GM21619 (cell line): ENCODE data around the gene KDM3B.
"Not testable (repeated sequence)": the region's sequence is repeated elsewhere in the genome, so short reads cannot be mapped to it uniquely, and the experiment has no call there.

Experiments used
- ATAC-seq: cut with Tn5 transposase; IDR thresholded peaks from one replicate; pipeline ENCODE4 v1.9.1; 2021; ENCODE audit not compliant: unreplicated experiment

The KDM3B gene

GRCh38 chr5:138350563-138350890 is 2.0 kb upstream of the KDM3B start:
- ATAC-seq, result no peak

DNA sequence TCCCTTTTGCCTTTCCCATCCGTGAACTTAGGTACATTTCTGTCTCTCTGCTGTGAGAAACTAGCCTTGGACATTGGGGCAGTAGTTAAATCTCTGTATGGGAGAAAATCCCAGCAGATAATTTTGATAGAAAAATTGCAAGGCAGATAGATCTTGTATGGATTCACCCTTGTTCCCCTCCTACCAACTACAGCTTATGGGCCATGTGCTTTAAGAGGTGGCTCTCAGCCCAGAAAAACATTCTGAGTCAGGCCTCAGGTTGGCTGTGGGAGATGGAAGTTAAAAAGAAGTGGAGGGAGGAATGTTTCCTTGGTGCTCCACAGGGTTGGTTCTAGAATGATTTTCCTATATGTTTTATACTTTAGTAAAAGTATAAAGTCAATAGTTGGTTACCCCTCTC is 1.4 kb upstream of the KDM3B start:
- ATAC-seq, result no peak

DNA sequence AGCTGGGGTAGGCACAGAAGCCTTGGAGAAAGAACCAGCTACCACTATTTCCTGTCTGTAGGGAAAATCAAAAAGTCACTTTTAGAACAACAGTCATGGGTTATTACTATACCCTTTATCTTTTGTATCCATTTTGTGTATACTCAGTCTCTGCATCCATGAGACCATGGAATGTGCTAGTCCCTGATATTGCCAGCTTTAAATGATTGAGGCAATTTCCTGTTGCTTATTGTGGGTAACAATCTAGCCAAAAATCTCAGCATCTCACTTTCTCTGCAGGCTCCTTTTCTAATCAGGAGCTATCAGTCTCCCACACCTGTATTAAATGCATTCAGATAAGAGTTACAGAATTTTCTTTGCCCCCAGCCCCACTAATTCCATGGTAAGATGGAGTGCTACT is 968 bp upstream of the KDM3B start:
- no peak for ATAC-seq

DNA sequence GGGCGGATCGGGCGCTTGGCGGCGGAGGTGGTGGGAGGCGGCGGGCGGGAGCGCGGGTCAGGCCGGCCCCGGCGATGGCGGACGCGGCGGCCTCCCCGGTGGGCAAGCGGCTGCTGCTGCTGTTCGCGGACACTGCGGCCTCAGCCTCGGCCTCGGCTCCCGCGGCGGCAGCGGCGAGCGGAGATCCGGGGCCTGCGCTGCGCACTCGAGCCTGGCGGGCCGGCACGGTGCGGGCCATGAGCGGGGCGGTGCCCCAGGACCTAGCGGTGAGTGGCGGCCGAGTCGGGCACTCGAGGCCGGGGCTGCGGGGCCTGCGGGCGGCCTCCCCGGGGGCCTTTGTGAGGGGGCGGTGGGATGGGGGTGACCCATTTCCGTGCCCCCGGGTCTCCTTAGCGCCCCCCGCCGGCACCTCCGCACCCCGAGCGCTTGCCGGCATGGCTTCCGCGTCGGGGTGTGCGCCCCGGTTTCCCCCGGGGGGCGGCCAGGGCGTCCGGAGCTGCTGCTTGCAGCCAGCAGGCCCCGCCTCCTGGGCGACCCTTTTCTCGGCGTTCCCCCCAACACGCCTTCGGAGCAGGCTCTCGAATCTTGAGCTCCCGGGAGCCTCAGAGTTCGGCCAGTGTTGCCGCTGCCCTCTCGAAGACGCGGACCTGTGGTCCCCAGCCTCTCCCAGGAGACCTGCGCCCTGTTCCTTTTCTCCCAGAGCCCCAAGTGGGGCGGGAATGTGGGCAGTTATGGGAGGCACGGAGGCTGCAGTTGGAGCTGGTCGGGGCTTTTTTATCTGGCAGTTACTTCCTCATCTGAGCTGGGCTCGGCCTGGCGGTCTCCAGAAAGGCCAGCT is 456 bp downstream of the KDM3B start:
- ATAC-seq, result peak; percentile 43

GRCh38 chr5:138353560-138354080 is 1.1 kb downstream of the KDM3B start:
- ATAC-seq, result no peak

GRCh38 chr5:138354387-138354786 is 1.9 kb downstream of the KDM3B start:
- no peak for ATAC-seq

GRCh38 chr5:138354926-138355378 is 2.5 kb downstream of the KDM3B start:
- ATAC-seq, result peak; percentile 38

GRCh38 chr5:138359621-138360020 is 7.1 kb downstream of the KDM3B start:
- no peak for ATAC-seq

DNA sequence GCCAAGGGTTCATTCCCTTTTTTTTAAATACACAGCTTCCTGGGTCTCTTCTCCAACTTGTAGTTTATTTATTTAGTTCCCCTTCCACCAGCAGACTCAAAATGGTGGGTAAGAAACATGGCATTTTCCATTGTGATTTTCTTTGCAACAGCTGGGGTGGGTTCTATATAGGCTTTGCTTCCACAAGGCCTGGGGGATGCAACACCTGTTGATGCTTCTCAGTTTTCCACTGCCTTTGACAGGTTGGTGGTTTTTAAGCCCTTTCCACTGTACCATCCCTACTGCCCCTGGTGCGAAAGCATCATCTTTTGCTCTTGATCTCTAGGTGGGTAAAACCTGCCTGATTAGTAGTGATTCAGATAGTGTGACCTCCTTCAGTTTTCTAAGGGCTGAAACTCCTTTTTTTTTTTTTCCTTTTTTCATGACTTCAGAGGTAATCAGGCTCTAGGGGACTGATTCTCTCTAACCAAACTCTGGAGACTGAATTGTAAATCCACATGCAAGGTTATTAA is 8.5 kb downstream of the KDM3B start:
- ATAC-seq, result no peak

GRCh38 chr5:138364576-138364975 is 12.1 kb downstream of the KDM3B start:
- no peak for ATAC-seq

- ATAC-seq, result no peak
Measured at GRCh38 chr5:138366632-138367382, 14.3 kb downstream of the KDM3B start.

GRCh38 chr5:138369261-138369660 is 16.8 kb downstream of the KDM3B start:
- no peak for ATAC-seq

DNA sequence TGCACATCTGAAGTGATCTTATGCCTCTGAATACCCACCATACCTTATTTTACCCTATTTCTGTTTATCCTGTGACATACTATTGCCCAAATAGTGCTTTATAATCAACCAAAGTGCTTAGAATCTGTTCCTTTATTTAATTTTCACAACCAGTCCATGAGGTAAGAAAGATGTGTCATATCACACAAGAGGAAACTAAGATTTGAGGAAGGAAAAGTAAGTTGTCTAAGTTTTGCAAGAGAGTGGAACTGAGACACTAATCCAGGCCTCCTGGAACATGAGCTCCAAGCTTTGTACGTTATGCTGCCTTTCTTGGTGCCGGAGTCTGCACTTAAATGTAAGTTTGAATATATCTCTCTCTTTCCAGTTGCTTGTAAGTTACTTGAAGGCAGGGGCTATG is 17.2 kb downstream of the KDM3B start:
- ATAC-seq, result no peak

- no peak for ATAC-seq
Measured at GRCh38 chr5:138370537-138370936, 18.1 kb downstream of the KDM3B start.

- ATAC-seq, result no peak
Measured at GRCh38 chr5:138371454-138371853, 19.0 kb downstream of the KDM3B start.

GRCh38 chr5:138372225-138372624 is 19.7 kb downstream of the KDM3B start:
- ATAC-seq, result peak; percentile 67

GRCh38 chr5:138372653-138373052 is 20.2 kb downstream of the KDM3B start:
- no peak for ATAC-seq

GRCh38 chr5:138382347-138382746 is 29.9 kb downstream of the KDM3B start:
- no peak for ATAC-seq

DNA sequence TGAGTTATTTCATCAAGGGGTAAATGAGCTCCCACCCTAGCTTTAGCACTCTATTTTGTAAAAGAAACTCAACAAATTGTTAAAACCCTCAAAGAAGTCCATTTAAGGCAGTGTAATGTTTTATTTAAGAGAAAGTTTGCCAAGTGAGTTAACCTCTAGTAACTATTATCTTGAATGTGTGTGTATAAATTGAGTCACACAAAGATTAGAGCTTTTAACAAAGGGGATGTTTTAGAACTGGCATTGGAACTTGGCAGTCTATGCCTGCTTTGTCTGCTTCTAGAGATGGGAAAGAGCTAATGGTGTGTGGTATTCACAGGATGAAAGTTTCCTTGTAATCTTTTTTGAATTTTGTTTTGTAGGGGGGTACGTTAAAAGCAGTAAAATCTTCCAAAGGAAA is 33.2 kb downstream of the KDM3B start:
- no peak for ATAC-seq

DNA sequence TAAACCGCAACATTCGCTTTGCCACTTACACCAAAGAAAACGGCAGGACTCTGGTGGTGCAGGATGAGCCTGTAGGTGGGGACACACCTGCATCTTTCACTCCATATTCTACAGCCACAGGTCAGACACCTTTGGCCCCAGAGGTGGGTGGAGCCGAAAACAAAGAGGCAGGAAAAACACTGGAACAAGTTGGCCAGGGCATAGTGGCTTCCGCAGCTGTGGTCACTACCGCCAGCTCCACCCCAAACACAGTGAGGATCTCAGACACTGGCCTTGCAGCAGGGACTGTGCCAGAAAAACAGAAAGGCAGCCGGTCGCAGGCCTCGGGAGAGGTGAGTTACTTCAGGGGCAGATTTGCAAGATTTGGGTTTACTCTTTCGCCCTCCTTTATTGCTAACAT is 33.8 kb downstream of the KDM3B start:
- ATAC-seq, result no peak

- no peak for ATAC-seq
Measured at GRCh38 chr5:138389332-138389731, 36.8 kb downstream of the KDM3B start.

DNA sequence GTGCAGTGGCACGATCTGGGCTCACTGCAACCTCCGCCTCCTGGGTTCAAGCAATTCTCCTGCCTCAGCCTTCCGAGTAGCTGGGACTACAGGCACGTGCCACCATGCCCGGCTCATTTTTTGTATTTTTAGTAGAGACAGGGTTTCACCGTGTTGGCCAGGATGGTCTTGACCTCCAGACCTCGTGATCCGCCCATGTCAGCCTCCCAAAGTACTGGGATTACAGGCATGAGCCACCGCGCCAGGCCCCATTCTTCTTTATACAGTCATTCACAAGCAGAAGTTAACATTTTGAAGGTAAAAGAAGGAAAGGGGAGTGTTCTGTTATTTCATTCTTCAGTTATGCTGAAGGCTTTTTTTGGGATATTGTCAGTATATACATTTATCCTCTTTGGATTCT is 37.4 kb downstream of the KDM3B start:
- ATAC-seq, result not testable (repeated sequence)
